MM.1S (cell line): ENCODE measurements around the gene FRMD8.

Experiments
- EZH2 ChIP-seq: fragments of 300-600 bp; sonication (generic); optimal IDR thresholded peaks from 2 replicates; pipeline ENCODE3; 2017; ENCODE audit warnings: low read depth, mild to moderate bottlenecking, antibody characterized with exemption, low read length, mixed read lengths
- EZH2phosphoT487 ChIP-seq: fragments of 300-600 bp; sonication (generic); IDR thresholded peaks from 2 replicates; pipeline ENCODE4 v1.6.1; 2018; ENCODE audit warnings: antibody characterized with exemption, low read length
- TF ChIP-seq, protein P1 (sequence below): fragments of 300-600 bp; sonication (generic); IDR thresholded peaks from 2 replicates; pipeline ENCODE4 v1.5.1; 2016; ENCODE audit warnings: antibody characterized with exemption, low read length, mixed read lengths

DNA sequence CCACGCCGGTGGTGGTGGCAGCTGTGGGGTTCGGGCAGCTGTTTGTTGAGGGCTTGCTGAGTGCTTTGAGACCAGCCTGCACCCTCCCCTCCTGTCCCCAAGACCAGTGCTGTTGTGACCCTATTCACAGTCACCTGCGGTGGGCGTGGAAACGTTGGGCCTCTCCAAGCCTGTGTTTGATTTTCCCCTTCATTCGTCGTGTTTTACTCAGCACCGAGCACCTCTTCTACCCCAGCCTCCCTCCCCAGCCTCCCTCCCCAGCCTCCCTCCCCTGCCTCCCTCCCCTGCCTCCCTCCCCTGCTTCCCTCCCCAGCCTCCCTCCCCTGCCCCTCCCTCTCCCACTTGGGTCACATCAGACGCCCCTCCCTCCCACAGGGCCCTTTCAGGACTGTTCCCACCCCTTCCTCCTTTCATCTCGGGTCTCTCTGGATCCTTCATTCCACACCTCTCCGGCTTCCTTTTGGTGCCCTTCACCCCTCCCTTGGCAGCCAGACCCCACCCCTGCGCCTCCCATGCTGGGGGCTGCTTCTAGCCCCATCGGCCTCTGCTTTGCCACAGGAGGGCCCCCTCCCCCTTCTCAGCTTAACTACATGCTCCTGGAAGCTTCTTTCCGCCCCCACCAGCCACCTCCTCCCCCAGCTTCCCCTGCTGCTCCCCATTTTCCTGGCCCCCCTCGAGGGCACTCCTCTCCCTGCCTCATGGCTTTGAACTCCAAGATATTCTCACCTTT lies 14.8 kb downstream of the FRMD8 start:
- TF ChIP-seq, protein P1, sequence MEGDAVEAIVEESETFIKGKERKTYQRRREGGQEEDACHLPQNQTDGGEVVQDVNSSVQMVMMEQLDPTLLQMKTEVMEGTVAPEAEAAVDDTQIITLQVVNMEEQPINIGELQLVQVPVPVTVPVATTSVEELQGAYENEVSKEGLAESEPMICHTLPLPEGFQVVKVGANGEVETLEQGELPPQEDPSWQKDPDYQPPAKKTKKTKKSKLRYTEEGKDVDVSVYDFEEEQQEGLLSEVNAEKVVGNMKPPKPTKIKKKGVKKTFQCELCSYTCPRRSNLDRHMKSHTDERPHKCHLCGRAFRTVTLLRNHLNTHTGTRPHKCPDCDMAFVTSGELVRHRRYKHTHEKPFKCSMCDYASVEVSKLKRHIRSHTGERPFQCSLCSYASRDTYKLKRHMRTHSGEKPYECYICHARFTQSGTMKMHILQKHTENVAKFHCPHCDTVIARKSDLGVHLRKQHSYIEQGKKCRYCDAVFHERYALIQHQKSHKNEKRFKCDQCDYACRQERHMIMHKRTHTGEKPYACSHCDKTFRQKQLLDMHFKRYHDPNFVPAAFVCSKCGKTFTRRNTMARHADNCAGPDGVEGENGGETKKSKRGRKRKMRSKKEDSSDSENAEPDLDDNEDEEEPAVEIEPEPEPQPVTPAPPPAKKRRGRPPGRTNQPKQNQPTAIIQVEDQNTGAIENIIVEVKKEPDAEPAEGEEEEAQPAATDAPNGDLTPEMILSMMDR = no peak
- TF ChIP-seq EZH2 (no peak), EZH2phosphoT487 (no peak)
